Brain microvascular endothelial cell (primary cell): ENCODE data around the gene AQP10.
A peak's percentile ranks its signal among the peaks of the same experiment; 100 is the strongest.

Experiments used
- DNase-seq: peaks from one replicate; pipeline ENCODE4 v3.0.0-alpha.2; 2020
- H3K27ac ChIP-seq: fragments of 250-450 bp; sonication (Bioruptor Pico); 2 replicates; pipeline ENCODE4 v1.5.1; 2020; ENCODE audit warnings: mild to moderate bottlenecking, moderate library complexity
- H3K27me3 ChIP-seq: fragments of 250-450 bp; sonication (Bioruptor Pico); replicated peaks from 2 replicates; pipeline ENCODE4 v1.5.1; 2020; ENCODE audit warnings: mild to moderate bottlenecking
- H3K36me3 ChIP-seq: fragments of 250-450 bp; sonication (Bioruptor Pico); replicated peaks from 2 replicates; pipeline ENCODE4 v1.5.1; 2020; ENCODE audit warnings: mild to moderate bottlenecking
- H3K4me3 ChIP-seq: 2 replicates; pipeline ENCODE4 v1.5.1; 2011; ENCODE audit warnings: low read depth, mild to moderate bottlenecking, control low read depth, low read length, moderate library complexity
- CTCF ChIP-seq: IDR thresholded peaks from 2 replicates; pipeline ENCODE4 v1.5.1; 2011; ENCODE audit warnings: low read depth, mild to moderate bottlenecking, moderate library complexity, low read length, control low read depth, inconsistent platforms; ENCODE audit errors: missing control alignments
- in situ Hi-C: cut with HindIII; loops from 2 replicates; pipeline ENCODE4 v1.10.0; 2017; ENCODE audit warnings: low sequenced_read_pairs, low pct_ligation_motif_present

AQP10 gene

GRCh38 chr1:154328318-154329151, 7.6 kb downstream of the AQP10 start:
- Histone ChIP-seq H3K4me3 (peak overlapping the region; percentile 47), H3K27ac (no peak overlapping the region), H3K36me3 (peaks cover 26% of the 10 kb centered on the region), H3K27me3 (peaks cover under 1% of the 10 kb centered on the region)
- in situ Hi-C loops, result loop anchor here (25.0 kb wide), 1 partner anchor 91 kb away; no protein-coding TSS in a partner anchor
- DNase-seq, result peak; percentile 60
- no peak for TF ChIP-seq CTCF

DNA sequence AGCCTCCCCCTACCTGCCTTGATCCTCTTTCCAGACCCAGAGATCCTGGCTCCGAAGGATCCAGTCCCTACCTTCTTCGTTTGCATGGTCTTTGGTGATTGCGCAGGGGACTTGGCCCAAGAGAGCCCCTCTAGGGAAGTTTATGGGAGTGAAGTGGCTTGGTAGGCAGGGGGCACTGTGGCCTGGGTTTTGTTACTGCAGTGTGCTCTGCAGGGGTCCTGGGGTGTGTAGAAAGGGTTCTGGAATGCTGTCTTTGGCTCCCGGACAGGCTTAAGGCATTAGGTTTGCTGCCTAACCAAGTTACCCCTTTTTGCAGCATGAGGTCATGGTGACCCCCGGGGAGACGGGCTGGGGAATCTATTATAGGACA, 8.2 kb downstream of the AQP10 start:
- Histone ChIP-seq H3K27ac (no peak overlapping the region), H3K27me3 (no peaks in the 10 kb centered on the region), H3K36me3 (peaks cover 32% of the 10 kb centered on the region), H3K4me3 (peak overlapping the region; percentile 41)
- peak; percentile 49 for DNase-seq
- in situ Hi-C loops, result loop anchor here (25.0 kb wide), 1 partner anchor 92 kb away; no protein-coding TSS in a partner anchor
- TF ChIP-seq CTCF, result peak; percentile 65

DNA sequence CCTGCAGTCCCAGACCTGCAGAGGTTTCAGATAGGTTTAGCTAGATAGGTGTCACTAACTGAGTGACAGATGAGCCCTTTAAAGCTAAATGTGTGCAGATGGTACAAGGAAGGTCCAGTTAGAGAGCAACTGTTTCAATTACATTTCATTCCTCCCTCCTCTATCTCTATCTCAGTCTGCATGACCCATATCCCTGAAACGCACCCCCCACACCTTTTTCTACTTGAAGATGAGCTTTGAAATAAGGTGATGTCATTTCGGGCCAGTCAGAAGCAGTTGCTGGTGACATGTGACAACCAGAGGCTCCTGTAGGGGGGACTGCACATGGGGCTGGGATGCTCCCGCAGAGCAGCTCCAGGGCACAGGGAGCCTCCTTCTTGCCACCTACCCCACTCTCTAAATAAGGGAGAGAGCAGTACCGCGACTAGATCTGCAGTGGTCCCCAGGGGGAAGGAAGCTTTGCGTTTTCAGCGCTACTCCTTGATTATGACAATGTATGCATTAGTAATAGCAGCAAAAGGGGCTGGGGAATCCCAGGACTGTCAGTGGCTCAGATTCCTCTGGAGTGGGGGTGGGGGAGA, 8.7 kb downstream of the AQP10 start:
- no peak for TF ChIP-seq CTCF
- in situ Hi-C loops, result loop anchor here (25.0 kb wide), 1 partner anchor 92 kb away; no protein-coding TSS in a partner anchor

DNA sequence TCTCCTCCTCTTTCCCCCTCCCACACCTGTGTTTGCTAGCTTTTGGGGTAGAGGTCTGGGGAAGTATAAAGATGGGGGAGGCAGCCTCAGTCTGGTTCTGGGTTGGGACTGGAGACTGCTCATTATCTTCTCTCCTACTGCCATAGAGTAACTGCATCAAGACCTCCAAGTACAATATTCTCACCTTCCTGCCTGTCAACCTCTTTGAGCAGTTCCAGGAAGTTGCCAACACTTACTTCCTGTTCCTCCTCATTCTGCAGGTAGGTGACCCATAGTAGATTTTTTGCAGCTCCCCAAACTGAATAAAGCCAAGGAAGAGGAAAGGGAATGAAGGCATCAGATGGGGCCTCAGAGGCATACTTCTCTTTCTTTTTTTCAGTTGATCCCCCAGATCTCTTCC, 9.8 kb downstream of the AQP10 start:
- no peak for TF ChIP-seq CTCF
- H3K4me3 ChIP-seq, result no peak overlapping the region
- in situ Hi-C loops, result loop anchor here (25.0 kb wide), 1 partner anchor 93 kb away; no protein-coding TSS in a partner anchor
- no peaks in the 10 kb centered on the region for H3K27me3 ChIP-seq
- peaks cover 45% of the 10 kb centered on the region for H3K36me3 ChIP-seq
- DNase-seq, result no peak
- no peak overlapping the region for H3K27ac ChIP-seq

More for the DNA sequence above, 8.7 kb downstream of the AQP10 start:
- Histone ChIP-seq H3K27me3 (no peaks in the 10 kb centered on the region), H3K4me3 (no peak overlapping the region), H3K36me3 (peaks cover 37% of the 10 kb centered on the region), H3K27ac (no peak overlapping the region)
- DNase-seq, result no peak

DNA sequence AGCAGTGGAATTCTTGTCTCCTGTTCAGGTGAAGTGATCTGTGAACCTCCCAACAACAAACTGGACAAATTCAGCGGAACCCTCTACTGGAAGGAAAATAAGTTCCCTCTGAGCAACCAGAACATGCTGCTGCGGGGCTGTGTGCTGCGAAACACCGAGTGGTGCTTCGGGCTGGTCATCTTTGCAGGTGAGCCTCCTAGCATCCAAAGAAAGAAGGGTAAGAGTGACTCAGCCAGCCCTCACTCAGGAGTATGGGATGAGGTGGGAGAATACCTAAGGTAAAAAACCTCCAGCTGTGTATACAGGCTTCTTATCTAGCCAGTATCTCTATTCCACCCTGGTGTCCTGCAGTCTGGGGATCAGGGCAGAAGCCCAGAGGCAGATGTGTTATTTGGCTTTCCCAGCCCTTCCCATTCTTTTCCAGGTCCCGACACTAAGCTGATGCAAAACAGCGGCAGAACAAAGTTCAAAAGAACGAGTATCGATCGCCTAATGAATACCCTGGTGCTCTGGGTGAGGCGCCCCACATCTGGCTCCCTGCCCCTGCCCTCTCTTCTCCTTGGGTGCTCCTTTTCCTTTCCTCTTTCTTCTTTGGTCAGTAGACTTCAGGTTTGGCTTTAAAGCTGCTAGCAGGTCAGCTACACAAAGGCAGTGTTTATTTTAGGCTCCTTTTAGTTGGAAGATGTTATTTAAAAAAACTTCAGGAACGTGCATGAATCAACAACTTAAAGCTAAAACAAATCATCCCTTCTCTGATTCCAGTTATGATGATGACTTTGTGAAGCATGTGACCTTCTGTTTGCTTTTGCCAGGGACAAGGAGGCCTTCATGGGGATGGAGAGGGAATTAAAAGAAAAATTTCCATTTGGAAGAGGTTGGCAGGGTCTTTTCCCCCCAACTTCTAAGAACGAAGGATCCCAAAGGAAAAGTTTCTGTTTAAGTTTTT, 13.5 kb downstream of the AQP10 start:
- DNase-seq, result no peak
- Histone ChIP-seq H3K36me3 (peaks cover 64% of the 10 kb centered on the region), H3K27ac (no peak overlapping the region), H3K4me3 (no peak overlapping the region), H3K27me3 (no peaks in the 10 kb centered on the region)
- TF ChIP-seq CTCF, result no peak
- in situ Hi-C loops, result loop anchor here (25.0 kb wide), 1 partner anchor 97 kb away; no protein-coding TSS in a partner anchor
